ENCODE data around the gene PSORS1C2. TPM values are rescaled to one million over a fixed set of nuclear protein-coding genes. Genes with fewer than 3 reads are reported as not detected.

The PSORS1C2 gene
- total RNA-seq, 1 donor = not detected

GRCh38 chr6:31145386-31145785, 6.5 kb upstream of the PSORS1C2 start:
- Histone ChIP-seq H3K4me1 (ENCODE audit: insufficient read depth, low read length) (no peaks in the 10 kb centered on the region), H3K4me3 (ENCODE audit: insufficient read depth, low read length) (no peak overlapping the region)
- no peak for TF ChIP-seq CTCF (IDR thresholded peaks at IDR 0.05; ENCODE audit: extremely low read depth, low read depth, low read length)

GRCh38 chr6:31144970-31145340, 6.1 kb upstream of the PSORS1C2 start:
- no peak for DNase-seq (ENCODE audit: insufficient read length, low spot score, missing footprints)
- H3K4me1 ChIP-seq (ENCODE audit: insufficient read depth, low read length) = no peaks in the 10 kb centered on the region
- H3K4me3 ChIP-seq (ENCODE audit: insufficient read depth, low read length) = no peak overlapping the region
- no peaks in the 10 kb centered on the region for H4K20me1 ChIP-seq (ENCODE audit: insufficient read depth, low read length)
- H3K27ac ChIP-seq (ENCODE audit: low read depth, low read length) = no peak overlapping the region
- H3K36me3 ChIP-seq (ENCODE audit: insufficient read depth, low read length) = peaks cover 18% of the 10 kb centered on the region
- H3K4me2 ChIP-seq (ENCODE audit: insufficient read depth, low read length) = no peak overlapping the region
- no peaks in the 10 kb centered on the region for H3K9me3 ChIP-seq (ENCODE audit: low read depth, low read length)
- H2AFZ ChIP-seq (ENCODE audit: low read length) = no peak overlapping the region
- H3K27me3 ChIP-seq (ENCODE audit: insufficient read depth, low read length) = no peaks in the 10 kb centered on the region
- TF ChIP-seq CTCF (IDR thresholded peaks at IDR 0.05; ENCODE audit: extremely low read depth, low read depth, low read length) = no peak
- H3K79me2 ChIP-seq (ENCODE audit: insufficient read depth, low read length) = no peaks in the 10 kb centered on the region

More at GRCh38 chr6:31145386-31145785, 6.5 kb upstream of the PSORS1C2 start:
- Histone ChIP-seq H3K36me3 (ENCODE audit: insufficient read depth, low read length) (peaks cover 21% of the 10 kb centered on the region), H3K79me2 (ENCODE audit: insufficient read depth, low read length) (no peaks in the 10 kb centered on the region), H3K27ac (ENCODE audit: low read depth, low read length) (no peak overlapping the region), H4K20me1 (ENCODE audit: insufficient read depth, low read length) (no peaks in the 10 kb centered on the region), H3K4me2 (ENCODE audit: insufficient read depth, low read length) (no peak overlapping the region), H2AFZ (ENCODE audit: low read length) (no peak overlapping the region), H3K9me3 (ENCODE audit: low read depth, low read length) (no peaks in the 10 kb centered on the region), H3K27me3 (ENCODE audit: insufficient read depth, low read length) (no peaks in the 10 kb centered on the region)
- no peak for DNase-seq (ENCODE audit: insufficient read length, low spot score, missing footprints)

- TF ChIP-seq CTCF (IDR thresholded peaks at IDR 0.05; ENCODE audit: extremely low read depth, low read depth, low read length) = no peak
- Histone ChIP-seq H3K27me3 (ENCODE audit: insufficient read depth, low read length) (no peaks in the 10 kb centered on the region), H3K4me1 (ENCODE audit: insufficient read depth, low read length) (peaks cover under 1% of the 10 kb centered on the region), H3K4me2 (ENCODE audit: insufficient read depth, low read length) (no peak overlapping the region), H3K27ac (ENCODE audit: low read depth, low read length) (no peak overlapping the region), H2AFZ (ENCODE audit: low read length) (no peak overlapping the region), H3K4me3 (ENCODE audit: insufficient read depth, low read length) (no peak overlapping the region), H3K36me3 (ENCODE audit: insufficient read depth, low read length) (peaks cover 12% of the 10 kb centered on the region), H3K79me2 (ENCODE audit: insufficient read depth, low read length) (no peaks in the 10 kb centered on the region), H4K20me1 (ENCODE audit: insufficient read depth, low read length) (no peaks in the 10 kb centered on the region), H3K9me3 (ENCODE audit: low read depth, low read length) (no peaks in the 10 kb centered on the region)
- DNase-seq (ENCODE audit: insufficient read length, low spot score, missing footprints) = no peak
Measured at GRCh38 chr6:31144296-31144969, 5.6 kb upstream of the PSORS1C2 start.

GRCh38 chr6:31143148-31143547, 4.3 kb upstream of the PSORS1C2 start:
- no peak overlapping the region for H3K27ac ChIP-seq (ENCODE audit: low read depth, low read length)
- H3K36me3 ChIP-seq (ENCODE audit: insufficient read depth, low read length) = peaks cover 11% of the 10 kb centered on the region
- TF ChIP-seq CTCF (IDR thresholded peaks at IDR 0.05; ENCODE audit: extremely low read depth, low read depth, low read length) = no peak
- H2AFZ ChIP-seq (ENCODE audit: low read length) = no peak overlapping the region
- no peaks in the 10 kb centered on the region for H3K79me2 ChIP-seq (ENCODE audit: insufficient read depth, low read length)
- H3K4me1 ChIP-seq (ENCODE audit: insufficient read depth, low read length) = peaks cover 3% of the 10 kb centered on the region
- no peaks in the 10 kb centered on the region for H4K20me1 ChIP-seq (ENCODE audit: insufficient read depth, low read length)
- H3K9me3 ChIP-seq (ENCODE audit: low read depth, low read length) = no peaks in the 10 kb centered on the region
- no peak overlapping the region for H3K4me3 ChIP-seq (ENCODE audit: insufficient read depth, low read length)
- peak; percentile 88 for DNase-seq (ENCODE audit: insufficient read length, low spot score, missing footprints)
- H3K27me3 ChIP-seq (ENCODE audit: insufficient read depth, low read length) = no peaks in the 10 kb centered on the region
- no peak overlapping the region for H3K4me2 ChIP-seq (ENCODE audit: insufficient read depth, low read length)
